HEK293 (cell line): Measurements from ENCODE around the gene BEGAIN.

Experiments
- CTCF ChIA-PET: fragments of 350-600 bp; formaldehyde crosslinking; extraction: SDS; loops from one replicate; lab custom pipeline; 2021; ENCODE audit warnings: antibody characterized with exemption; lab: Yijun Ruan, JAX
- POLR2A ChIA-PET: fragments of 300-600 bp; formaldehyde crosslinking; extraction: SDS; loops from one replicate; lab custom pipeline; 2020; ENCODE audit warnings: antibody characterized with exemption, inconsistent platforms; lab: Yijun Ruan, JAX
- H3K27ac ChIP-seq: fragments of 200-500 bp; sonication (Bioruptor generic); 2 replicates; pipeline ENCODE4 v1.5.1; 2014; ENCODE audit warnings: low read depth, low read length, control low read depth, inconsistent platforms; ENCODE audit errors: extremely low read depth
- H3K36me3 ChIP-seq, 2 experiments: fragments of 200-500 bp in 1 of 2; sonication (Bioruptor generic) in 1 of 2; 1 replicate in 1 of 2; 2 replicates in 1 of 2; pipeline ENCODE4 v1.5.1; 2014 to 2017; ENCODE audit warnings: inconsistent platforms in 2 of 2, low read length in 2 of 2; ENCODE audit not compliant: control insufficient read depth in 2 of 2, insufficient read depth in 1 of 2
- H3K4me1 ChIP-seq: fragments of 200-500 bp; sonication (Bioruptor generic); 2 replicates; pipeline ENCODE4 v1.5.1; 2014; ENCODE audit warnings: mild to moderate bottlenecking, low read length, inconsistent platforms; ENCODE audit not compliant: control insufficient read depth, insufficient read depth
- H3K4me3 ChIP-seq: 2 replicates; pipeline ENCODE4 v1.5.1; 2011; ENCODE audit warnings: low read depth, mild to moderate bottlenecking, control low read depth, low read length, moderate library complexity
- H3K9me3 ChIP-seq: fragments of 200-500 bp; sonication (Bioruptor generic); 2 replicates; pipeline ENCODE4 v1.5.1; 2014; ENCODE audit warnings: low read depth, low read length, inconsistent platforms; ENCODE audit not compliant: control insufficient read depth, insufficient read depth
- ATF2 ChIP-seq: fragments of 450-650 bp; formaldehyde crosslinking; IDR thresholded peaks from 2 replicates; pipeline ENCODE4 v1.5.1; 2016; ENCODE audit warnings: missing biosample characterization, missing genetic modification characterization, low read depth
- CTCF ChIP-seq: fragments of 450-650 bp; formaldehyde crosslinking; IDR thresholded peaks from 2 replicates; pipeline ENCODE4 v1.5.1; 2016; ENCODE audit warnings: missing biosample characterization, missing genetic modification characterization
- GFI1B ChIP-seq: fragments of 450-650 bp; formaldehyde crosslinking; IDR thresholded peaks from 2 replicates; pipeline ENCODE4 v1.5.1; 2016; ENCODE audit warnings: missing biosample characterization, missing genetic modification characterization
- HOXC10 ChIP-seq: sonication (generic); formaldehyde crosslinking; IDR thresholded peaks from 2 replicates; pipeline ENCODE4 v1.8.1; 2023; ENCODE audit warnings: mild to moderate bottlenecking, missing genetic modification reagents
- HOXD13 ChIP-seq: sonication (generic); formaldehyde crosslinking; IDR thresholded peaks from 2 replicates; pipeline ENCODE4 v1.8.0; 2022; ENCODE audit warnings: missing genetic modification reagents, borderline replicate concordance
- IKZF3 ChIP-seq: fragments of 450-650 bp; IDR thresholded peaks from 2 replicates; pipeline ENCODE4 v1.5.0; 2018; ENCODE audit warnings: missing biosample characterization, mild to moderate bottlenecking, missing genetic modification characterization, moderate library complexity
- INSM2 ChIP-seq: fragments of 450-650 bp; formaldehyde crosslinking; IDR thresholded peaks from 2 replicates; pipeline ENCODE4 v1.5.1; 2016; ENCODE audit warnings: missing biosample characterization, missing genetic modification characterization
- KLF8 ChIP-seq: fragments of 450-650 bp; formaldehyde crosslinking; IDR thresholded peaks from 2 replicates; pipeline ENCODE4 v1.5.1; 2016; ENCODE audit warnings: missing biosample characterization, missing genetic modification characterization
- KLF9 ChIP-seq: fragments of 450-650 bp; formaldehyde crosslinking; IDR thresholded peaks from 2 replicates; pipeline ENCODE4 v1.5.1; 2016; ENCODE audit warnings: missing biosample characterization, missing genetic modification characterization, low read depth
- MZF1 ChIP-seq: fragments of 450-650 bp; formaldehyde crosslinking; IDR thresholded peaks from 2 replicates; pipeline ENCODE4 v1.5.1; 2017; ENCODE audit warnings: missing biosample characterization, missing genetic modification characterization, borderline replicate concordance
- SCRT1 ChIP-seq: fragments of 450-650 bp; formaldehyde crosslinking; IDR thresholded peaks from 2 replicates; pipeline ENCODE4 v1.5.1; 2016; ENCODE audit warnings: missing biosample characterization, missing genetic modification characterization, borderline replicate concordance
- TCF7L2 ChIP-seq: IDR thresholded peaks from 2 replicates; pipeline ENCODE4 v1.6.1; 2011; ENCODE audit warnings: low read depth, mild to moderate bottlenecking, inconsistent platforms, low read length, moderate library complexity, borderline replicate concordance
- ZBTB44 ChIP-seq: fragments of 450-650 bp; IDR thresholded peaks from 2 replicates; pipeline ENCODE4 v1.5.1; 2018; ENCODE audit warnings: missing biosample characterization, mild to moderate bottlenecking, missing genetic modification characterization
- ZFP41 ChIP-seq: fragments of 450-650 bp; formaldehyde crosslinking; IDR thresholded peaks from 2 replicates; pipeline ENCODE4 v1.5.1; 2016; ENCODE audit warnings: missing biosample characterization, missing genetic modification characterization, borderline replicate concordance
- ZNF10 ChIP-seq: fragments of 450-650 bp; formaldehyde crosslinking; IDR thresholded peaks from 2 replicates; pipeline ENCODE4 v1.5.1; 2017; ENCODE audit warnings: missing biosample characterization, missing genetic modification characterization
- ZNF132 ChIP-seq: fragments of 450-650 bp; formaldehyde crosslinking; IDR thresholded peaks from 2 replicates; pipeline ENCODE4 v1.5.1; 2017; ENCODE audit warnings: missing biosample characterization, missing genetic modification characterization, borderline replicate concordance
- ZNF202 ChIP-seq: fragments of 450-650 bp; formaldehyde crosslinking; IDR thresholded peaks from 2 replicates; pipeline ENCODE4 v1.5.1; 2016; ENCODE audit warnings: missing biosample characterization, missing genetic modification characterization, borderline replicate concordance
- ZNF302 ChIP-seq: fragments of 450-650 bp; formaldehyde crosslinking; IDR thresholded peaks from 2 replicates; pipeline ENCODE4 v1.5.1; 2016; ENCODE audit warnings: missing biosample characterization, missing genetic modification characterization, low read depth
- ZNF324 ChIP-seq: fragments of 450-650 bp; formaldehyde crosslinking; IDR thresholded peaks from 2 replicates; pipeline ENCODE4 v1.5.1; 2016; ENCODE audit warnings: missing biosample characterization, missing genetic modification characterization
- ZNF398 ChIP-seq: fragments of 450-650 bp; formaldehyde crosslinking; IDR thresholded peaks from 2 replicates; pipeline ENCODE4 v1.5.1; 2017; ENCODE audit warnings: missing biosample characterization, missing genetic modification characterization
- ZNF48 ChIP-seq: fragments of 450-650 bp; formaldehyde crosslinking; IDR thresholded peaks from 2 replicates; pipeline ENCODE4 v1.5.1; 2016; ENCODE audit warnings: missing biosample characterization, missing genetic modification characterization
- ZNF558 ChIP-seq: fragments of 450-650 bp; formaldehyde crosslinking; IDR thresholded peaks from 2 replicates; pipeline ENCODE4 v1.5.1; 2016; ENCODE audit warnings: missing biosample characterization, missing genetic modification characterization
- ZNF561 ChIP-seq: fragments of 450-650 bp; IDR thresholded peaks from 2 replicates; pipeline ENCODE4 v1.5.1; 2018; ENCODE audit warnings: missing biosample characterization, missing genetic modification characterization, borderline replicate concordance
- ZNF571 ChIP-seq: fragments of 450-650 bp; formaldehyde crosslinking; IDR thresholded peaks from 2 replicates; pipeline ENCODE4 v1.5.0; 2017; ENCODE audit warnings: missing biosample characterization, missing genetic modification characterization
- ZNF692 ChIP-seq: fragments of 450-650 bp; formaldehyde crosslinking; IDR thresholded peaks from 2 replicates; pipeline ENCODE4 v1.5.1; 2016; ENCODE audit warnings: missing biosample characterization, missing genetic modification characterization
- ZNF776 ChIP-seq: fragments of 450-650 bp; formaldehyde crosslinking; IDR thresholded peaks from 2 replicates; pipeline ENCODE4 v1.5.0; 2017; ENCODE audit warnings: missing biosample characterization, missing genetic modification characterization, borderline replicate concordance
- ZNF792 ChIP-seq: fragments of 450-650 bp; formaldehyde crosslinking; IDR thresholded peaks from 2 replicates; pipeline ENCODE4 v1.5.1; 2016; ENCODE audit warnings: missing biosample characterization, missing genetic modification characterization
- ZSCAN16 ChIP-seq: fragments of 450-650 bp; formaldehyde crosslinking; IDR thresholded peaks from 2 replicates; pipeline ENCODE4 v1.5.1; 2016; ENCODE audit warnings: missing biosample characterization, missing genetic modification characterization

BEGAIN gene

GRCh38 chr14:100558226-100558625 lies 29.0 kb downstream of the BEGAIN start (continued):
- TF ChIP-seq ZNF10 (tag by site-specific recombination), result no peak
- no peak for TF ChIP-seq ZNF692 (tag by site-specific recombination)
- no peak for TF ChIP-seq SCRT1 (tag by site-specific recombination)
- TF ChIP-seq ZNF132 (tag by site-specific recombination), result no peak
- no peak for TF ChIP-seq GFI1B (tag by site-specific recombination)
- TF ChIP-seq, all 188 proteins: peak for 0

- no peaks in the 10 kb centered on the region for H3K4me1 ChIP-seq
- no peak overlapping the region for H3K4me3 ChIP-seq
- H3K9me3 ChIP-seq, result no peaks in the 10 kb centered on the region
- ChIA-PET CTCF (no interaction called here), POLR2A (no interaction called here)
- H3K27ac ChIP-seq, result no peak overlapping the region
- H3K36me3 ChIP-seq, result no peaks in the 10 kb centered on the region
- TF ChIP-seq CTCF (tag by site-specific recombination), result no peak
- no peak for TF ChIP-seq ZNF324
- no peak for TF ChIP-seq ZNF132 (tag by site-specific recombination)
- no peak for TF ChIP-seq ZNF561 (tag by site-specific recombination)
- TF ChIP-seq HOXC10 (CRISPR knock-in tag), result no peak
- TF ChIP-seq ZNF202, result no peak
- no peak; the same call in 1 of the 2 replicates for TF ChIP-seq MZF1 (tag by site-specific recombination)
- TF ChIP-seq TCF7L2, result no peak
- TF ChIP-seq ZNF558 (tag by site-specific recombination), result no peak
- no peak for TF ChIP-seq IKZF3
- TF ChIP-seq KLF9 (tag by site-specific recombination), result no peak
- no peak for TF ChIP-seq ZBTB44 (tag by site-specific recombination)
- TF ChIP-seq ZFP41, result no peak
- no peak for TF ChIP-seq ZNF571
- TF ChIP-seq KLF8 (tag by site-specific recombination), result no peak
- no peak for TF ChIP-seq ZSCAN16 (tag by site-specific recombination)
- peak; percentile 88 for TF ChIP-seq ATF2 (tag by site-specific recombination)
- no peak for TF ChIP-seq ZNF776 (tag by site-specific recombination)
- peak; percentile 86 for TF ChIP-seq ZNF398 (tag by site-specific recombination)
- TF ChIP-seq ZNF48, result no peak
- TF ChIP-seq HOXD13 (CRISPR knock-in tag), result no peak
- no peak for TF ChIP-seq ZNF792 (tag by site-specific recombination)
- no peak for TF ChIP-seq INSM2 (tag by site-specific recombination)
- no peak for TF ChIP-seq ZNF10 (tag by site-specific recombination)
- TF ChIP-seq ZNF302 (tag by site-specific recombination), result no peak
Observed at GRCh38 chr14:100557658-100558057, 29.6 kb downstream of the BEGAIN start.
